HG02981 (cell line): ENCODE results near the gene MINDY3.
"Not testable (repeated sequence)": the region's sequence is repeated elsewhere in the genome, so short reads cannot be mapped to it uniquely, and the experiment has no call there.

ENCODE experiments used
- ATAC-seq: cut with Tn5 transposase; IDR thresholded peaks from one replicate; pipeline ENCODE4 v1.9.1; 2021; ENCODE audit warnings: mild to moderate bottlenecking, moderate library complexity; ENCODE audit not compliant: unreplicated experiment

MINDY3 gene

GRCh38 chr10:15857107-15857575, 3.2 kb downstream of the MINDY3 start:
- ATAC-seq = no peak

DNA sequence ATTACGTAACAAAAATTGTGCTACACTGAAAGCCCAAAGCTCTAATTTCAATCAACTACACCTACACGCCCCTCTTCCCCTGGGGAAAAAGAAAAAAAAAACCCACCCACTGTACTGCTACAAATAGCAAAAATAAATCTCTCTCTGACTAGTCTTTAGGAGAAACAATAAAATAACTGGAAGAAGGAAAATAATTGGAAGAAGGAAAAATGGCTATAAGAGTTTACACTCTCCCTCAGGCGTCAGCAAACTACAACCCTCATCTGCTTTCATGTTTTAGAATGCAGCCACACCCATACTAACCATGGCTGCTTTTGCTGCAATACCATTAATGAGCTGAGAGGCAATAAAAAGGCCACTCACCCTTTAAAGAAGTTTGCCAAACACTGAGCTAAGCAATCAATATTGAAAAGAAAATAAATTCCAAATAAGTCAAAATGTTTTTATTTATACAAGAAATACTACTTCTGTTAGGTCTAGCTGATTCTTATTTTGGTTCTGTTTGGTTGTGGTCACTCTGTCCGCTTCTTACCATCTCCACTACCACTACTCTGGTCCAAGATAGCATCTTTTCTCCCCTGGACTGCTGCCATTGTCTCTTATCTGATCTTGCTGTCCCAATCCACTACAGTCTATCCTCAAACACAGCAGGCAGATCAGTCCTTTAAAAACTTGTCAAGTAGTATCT, 3.8 kb downstream of the MINDY3 start:
- ATAC-seq = no peak

GRCh38 chr10:15853800-15854199, 6.5 kb downstream of the MINDY3 start:
- ATAC-seq = no peak

GRCh38 chr10:15852111-15852557, 8.2 kb downstream of the MINDY3 start:
- no peak for ATAC-seq

GRCh38 chr10:15850337-15850978, 9.8 kb downstream of the MINDY3 start:
- not testable (repeated sequence) for ATAC-seq

GRCh38 chr10:15849316-15849715, 11.0 kb downstream of the MINDY3 start:
- ATAC-seq = no peak

- no peak for ATAC-seq
These were observed 12.8 kb downstream of the MINDY3 start for GRCh38 chr10:15847481-15847880.

GRCh38 chr10:15844517-15844916, 15.8 kb downstream of the MINDY3 start:
- ATAC-seq = no peak

GRCh38 chr10:15843695-15844094, 16.6 kb downstream of the MINDY3 start:
- ATAC-seq = no peak

GRCh38 chr10:15842556-15843169, 17.6 kb downstream of the MINDY3 start:
- no peak for ATAC-seq

DNA sequence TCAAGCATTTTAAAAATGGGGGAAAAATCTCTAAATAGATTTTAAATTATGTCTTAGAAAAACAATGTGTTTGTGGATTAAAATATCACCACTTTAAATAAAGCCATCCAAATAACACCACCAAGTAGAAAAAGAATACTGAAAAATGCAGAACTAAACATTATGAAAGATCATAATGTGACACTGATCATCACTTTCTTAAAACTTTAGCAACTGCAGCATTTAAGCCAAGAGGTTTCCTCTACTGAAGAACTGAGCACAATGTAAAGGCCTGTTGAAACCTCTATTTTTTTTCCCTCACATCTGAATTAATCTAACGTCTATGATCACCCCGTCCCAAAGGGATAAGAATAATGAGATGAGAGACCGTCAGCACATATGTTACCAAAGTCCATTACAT, 18.6 kb downstream of the MINDY3 start:
- ATAC-seq = no peak

GRCh38 chr10:15836807-15837206, 23.5 kb downstream of the MINDY3 start:
- no peak for ATAC-seq

GRCh38 chr10:15829495-15829894, 30.8 kb downstream of the MINDY3 start:
- no peak for ATAC-seq

GRCh38 chr10:15824498-15824897, 35.8 kb downstream of the MINDY3 start:
- no peak for ATAC-seq

GRCh38 chr10:15822131-15822530, 38.2 kb downstream of the MINDY3 start:
- no peak for ATAC-seq

GRCh38 chr10:15821046-15821683, 39.1 kb downstream of the MINDY3 start:
- no peak for ATAC-seq

- no peak for ATAC-seq
These were observed 42.8 kb downstream of the MINDY3 start for GRCh38 chr10:15817409-15818046.

- ATAC-seq = no peak
These were observed 44.9 kb downstream of the MINDY3 start for GRCh38 chr10:15815242-15815885.

GRCh38 chr10:15814565-15814964, 45.7 kb downstream of the MINDY3 start:
- no peak for ATAC-seq

DNA sequence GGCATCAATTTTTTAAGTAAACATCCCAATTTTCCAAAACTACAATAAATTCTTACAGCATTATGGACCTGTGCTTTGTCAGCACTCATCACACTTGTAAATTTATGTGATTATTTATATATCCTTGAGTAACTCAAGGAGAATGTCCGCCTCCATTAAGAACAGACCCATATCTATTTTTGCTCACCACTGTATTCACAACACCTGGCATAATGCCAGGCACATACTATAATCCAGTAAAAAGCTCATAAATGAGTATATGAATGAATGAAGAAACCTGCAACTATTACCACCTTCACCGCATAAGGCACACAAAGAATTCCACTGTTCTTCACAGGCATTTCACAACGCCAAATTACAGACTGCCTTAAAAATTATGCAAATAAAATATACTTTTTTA, 46.9 kb downstream of the MINDY3 start:
- no peak for ATAC-seq

- ATAC-seq = no peak
These were observed 50.9 kb downstream of the MINDY3 start for GRCh38 chr10:15809450-15809849.
